Myocyte (in vitro differentiated cells): ENCODE results near the gene ATP11A. TPM values are rescaled to one million over a fixed set of nuclear protein-coding genes. Genes with fewer than 3 reads are reported as not detected.

Source experiments
- DNase-seq: peaks from one replicate; pipeline ENCODE4 v3.0.0-alpha.2; 2012; ENCODE audit warnings: low read depth
- total RNA-seq: library from RNA; depleted of rRNA; stranded (reverse); fragments of >200 nt; gene quantifications from 2 replicates; pipeline ENCODE4 v1.2.3, GENCODE V29; 2014

The ATP11A gene
- total RNA-seq, 1 donor from 2014 or later, result 8.0 TPM

DNA sequence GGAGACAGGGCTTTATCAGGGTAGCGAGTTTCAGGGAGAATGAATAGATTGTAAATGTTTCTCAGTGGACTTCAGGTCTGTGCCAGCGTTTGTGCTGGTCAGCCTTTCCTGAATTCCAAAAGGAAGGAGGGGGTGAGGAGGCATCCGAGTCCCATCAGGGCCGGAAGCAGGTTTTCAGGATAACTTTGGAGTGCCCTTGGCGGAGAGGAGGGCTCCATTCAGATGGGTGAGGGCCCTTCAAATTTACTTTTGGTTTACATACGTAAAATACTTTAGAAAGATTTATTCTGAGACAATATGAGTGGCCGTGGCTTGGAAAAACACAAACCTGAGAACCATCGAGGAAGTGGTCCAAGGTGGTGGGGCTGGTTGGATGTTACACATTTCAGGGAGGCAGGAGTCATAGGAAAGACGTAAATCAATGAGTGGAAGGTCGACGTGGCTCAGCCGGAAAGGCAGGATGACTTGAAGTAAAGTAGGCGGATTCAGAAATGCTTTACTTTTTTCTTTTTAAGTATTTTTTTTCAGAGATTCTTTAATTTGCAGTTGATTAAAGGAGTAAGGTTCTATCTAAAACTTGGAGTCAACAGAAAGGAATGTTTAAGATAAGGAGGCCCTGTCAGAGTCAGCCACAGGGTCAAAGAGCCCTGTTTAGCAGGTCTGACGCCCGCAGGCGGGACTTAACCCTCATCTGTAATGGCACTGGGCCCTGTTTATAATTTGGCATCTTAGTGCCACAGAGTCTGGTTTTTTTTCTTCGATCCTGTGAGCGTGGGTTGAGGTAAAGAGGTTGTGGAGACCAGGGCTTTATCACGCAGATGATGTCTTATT lies 32.8 kb downstream of the ATP11A start:
- no peak for DNase-seq

DNA sequence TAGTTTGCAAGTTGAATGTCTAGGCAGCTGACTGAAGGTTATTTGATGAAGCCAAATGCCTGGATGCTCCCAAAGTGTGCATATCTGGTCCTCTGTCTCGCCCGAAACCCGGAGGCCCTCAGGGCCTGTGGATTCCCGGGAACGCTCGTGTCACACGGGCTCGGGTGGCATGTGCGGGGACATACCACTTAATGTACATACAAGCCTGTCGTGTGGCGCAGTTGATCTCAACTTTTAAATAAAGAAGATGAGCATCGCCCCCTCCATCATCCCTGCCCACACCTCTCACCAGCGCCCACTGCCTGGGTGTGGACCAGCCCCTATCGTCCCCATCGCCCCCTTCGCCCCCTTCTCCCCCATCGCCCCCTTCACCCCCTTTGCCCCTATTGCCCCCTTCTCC lies 33.9 kb downstream of the ATP11A start:
- DNase-seq, result no peak

DNA sequence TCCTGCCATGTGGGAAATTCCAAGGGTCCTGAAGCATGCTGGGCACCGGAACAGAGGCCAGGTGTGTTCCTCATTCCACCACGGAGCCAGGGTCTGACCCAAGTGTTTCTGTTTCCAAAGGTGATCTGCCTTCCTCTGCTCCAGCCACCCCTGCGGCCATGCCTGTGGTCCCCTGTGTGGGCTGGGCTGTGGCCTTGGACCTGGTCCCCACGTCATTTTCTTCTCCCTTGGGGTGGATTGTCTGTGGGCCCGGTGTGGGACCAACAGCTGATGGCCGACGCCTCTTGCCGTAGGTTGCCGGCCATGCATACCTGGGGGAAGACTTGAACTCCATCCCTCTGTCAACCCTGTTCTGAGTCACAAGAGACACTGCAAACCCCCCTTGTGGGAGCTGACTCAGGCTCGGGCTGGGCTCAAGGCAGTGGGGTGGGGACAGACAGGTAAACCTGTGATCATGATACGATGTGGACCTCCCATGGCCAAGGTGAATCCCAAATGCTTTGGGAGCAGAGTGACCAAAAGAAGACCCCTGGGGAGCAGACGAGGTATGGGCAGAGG lies 35.0 kb downstream of the ATP11A start:
- DNase-seq, result no peak

DNA sequence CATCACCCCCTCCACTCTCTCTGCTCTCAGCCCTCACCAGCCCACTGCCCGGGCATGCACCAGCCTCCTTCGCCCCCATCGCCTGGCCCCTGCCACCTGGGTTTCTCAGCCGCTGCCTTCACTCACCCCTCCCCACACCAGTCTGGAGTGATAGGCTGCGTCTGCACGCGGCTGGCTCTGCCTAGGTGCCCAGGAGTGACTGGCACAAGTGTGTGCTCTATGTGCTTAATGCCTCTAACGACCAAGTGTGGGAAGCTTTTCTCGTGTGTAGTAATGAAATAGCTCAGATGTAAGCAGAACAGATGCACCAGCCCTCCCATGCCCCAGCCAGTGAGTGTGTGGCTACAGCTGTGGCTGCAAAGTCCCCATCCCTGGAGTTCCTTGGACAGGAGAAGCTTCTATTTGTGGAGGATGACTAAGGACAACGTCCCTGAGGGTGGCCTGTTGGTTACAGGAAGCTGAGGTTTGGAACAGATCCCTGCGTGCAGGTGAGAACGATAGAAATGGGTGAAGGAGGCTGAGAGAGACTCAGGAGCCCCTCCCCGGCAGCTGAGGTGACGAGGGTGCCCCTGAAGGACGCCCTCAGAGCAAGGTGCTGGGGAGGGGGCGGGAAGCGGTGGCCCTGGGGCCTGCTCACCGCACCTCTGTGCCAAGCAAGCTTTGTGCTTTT lies 35.6 kb downstream of the ATP11A start:
- DNase-seq, result peak; percentile 96

DNA sequence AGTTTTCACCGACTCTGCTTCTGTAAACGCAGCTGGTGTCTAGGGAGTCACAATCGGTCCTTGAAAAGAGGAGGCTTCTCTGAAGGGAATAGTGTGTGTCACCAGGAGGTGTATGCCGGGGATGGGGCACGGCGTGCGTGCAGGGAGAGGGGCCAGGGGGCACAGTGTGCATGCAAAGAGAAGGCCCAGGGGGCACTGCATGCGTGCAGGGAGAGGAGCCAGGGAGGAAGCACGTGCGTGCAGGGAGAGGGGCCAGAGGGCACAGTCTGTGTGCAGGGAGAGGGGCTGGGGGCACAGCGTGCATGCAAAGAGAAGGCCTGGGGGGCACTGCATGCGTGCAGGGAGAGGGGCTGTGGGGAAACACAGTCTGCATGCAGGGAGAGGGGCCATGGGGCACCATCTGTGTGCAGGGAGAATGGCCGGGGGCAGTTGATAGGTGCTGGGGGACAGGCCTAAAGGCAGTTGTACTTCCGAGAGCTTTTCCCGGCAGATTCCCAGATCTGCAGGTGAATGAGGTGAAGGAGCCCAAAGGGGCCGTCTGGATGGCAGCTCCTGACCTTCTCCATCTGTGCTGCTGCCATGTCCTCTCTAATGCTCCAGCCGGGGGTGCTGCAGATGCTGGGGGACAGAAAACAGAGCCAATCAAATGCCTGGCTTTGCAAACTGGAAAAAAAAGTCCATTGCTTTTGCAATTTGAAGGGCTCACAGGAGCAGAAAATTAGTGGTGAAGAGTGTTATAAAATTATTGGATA lies 36.4 kb downstream of the ATP11A start:
- no peak for DNase-seq

DNA sequence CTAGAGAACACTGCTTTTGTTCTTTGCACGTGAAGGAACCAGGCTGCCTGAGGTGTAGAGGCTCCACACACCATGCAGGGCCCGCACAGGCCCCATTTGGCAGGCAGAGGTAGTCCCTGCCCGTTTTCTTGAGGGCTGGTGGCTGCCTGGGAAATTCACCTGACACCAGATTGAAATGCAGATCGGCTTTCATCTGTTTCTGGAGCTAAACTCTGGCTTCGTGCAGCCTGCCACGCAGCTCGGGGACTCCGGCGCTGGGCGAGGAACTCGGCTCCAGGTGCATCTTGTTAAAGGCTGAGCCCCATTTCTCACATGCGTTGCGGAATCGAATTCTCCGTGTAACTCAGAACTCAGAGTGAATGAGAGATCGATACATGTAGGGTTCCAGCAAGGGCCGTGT lies 37.7 kb downstream of the ATP11A start:
- DNase-seq, result no peak

DNA sequence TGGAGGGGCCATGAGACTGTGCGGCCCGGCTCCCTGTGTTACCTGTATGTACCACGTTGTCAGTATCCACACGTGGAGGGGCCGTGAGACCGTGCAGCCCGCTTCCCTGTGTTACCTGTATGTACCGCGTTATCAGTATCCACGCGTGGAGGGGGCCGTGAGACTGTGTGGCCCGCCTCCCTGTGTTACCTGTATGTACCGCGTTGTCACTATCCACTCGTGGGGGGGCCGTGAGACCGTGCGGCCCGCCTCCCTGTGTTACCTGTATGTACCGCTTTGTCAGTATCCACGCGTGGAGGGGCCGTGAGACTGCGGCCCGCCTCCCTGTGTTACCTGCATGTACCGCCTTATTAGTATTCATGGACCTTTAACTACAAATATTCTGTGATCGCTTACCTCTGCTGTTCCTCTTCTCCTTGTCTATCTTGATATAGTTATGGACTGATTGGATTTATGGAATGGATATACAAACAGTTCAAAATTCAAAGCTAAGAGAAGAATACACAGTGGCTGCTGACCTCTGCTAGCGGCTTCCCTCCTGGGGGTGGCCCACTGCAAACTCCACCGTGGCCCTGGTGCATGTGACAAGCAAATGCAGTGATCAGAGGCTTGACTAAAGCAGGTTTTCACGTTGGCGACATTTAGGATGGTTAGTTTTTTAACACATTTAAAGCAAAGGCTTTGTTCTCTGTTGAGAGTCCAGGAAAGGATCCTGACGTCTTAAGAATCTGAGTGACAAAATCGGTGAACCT lies 38.7 kb downstream of the ATP11A start:
- no peak for DNase-seq

DNA sequence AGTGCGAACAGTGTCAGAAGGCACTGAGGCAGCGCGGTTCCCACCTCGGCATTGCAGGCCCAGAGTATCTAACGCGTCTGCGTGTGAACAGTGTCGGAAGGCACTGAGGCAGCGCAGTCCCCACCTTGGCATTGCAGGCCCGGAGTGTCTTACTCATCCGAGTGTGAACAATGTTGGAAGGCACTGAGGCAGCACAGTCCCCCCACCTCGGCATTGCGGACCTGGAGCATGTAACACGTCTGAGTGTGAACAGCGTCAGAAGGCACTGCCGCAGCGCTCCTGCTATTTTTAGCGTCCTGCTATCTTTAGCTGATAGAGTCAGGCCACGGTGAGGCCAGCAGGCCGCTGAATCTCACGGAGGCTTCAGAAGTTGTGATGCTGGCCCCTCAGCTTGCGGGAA lies 39.6 kb downstream of the ATP11A start:
- DNase-seq, result no peak

DNA sequence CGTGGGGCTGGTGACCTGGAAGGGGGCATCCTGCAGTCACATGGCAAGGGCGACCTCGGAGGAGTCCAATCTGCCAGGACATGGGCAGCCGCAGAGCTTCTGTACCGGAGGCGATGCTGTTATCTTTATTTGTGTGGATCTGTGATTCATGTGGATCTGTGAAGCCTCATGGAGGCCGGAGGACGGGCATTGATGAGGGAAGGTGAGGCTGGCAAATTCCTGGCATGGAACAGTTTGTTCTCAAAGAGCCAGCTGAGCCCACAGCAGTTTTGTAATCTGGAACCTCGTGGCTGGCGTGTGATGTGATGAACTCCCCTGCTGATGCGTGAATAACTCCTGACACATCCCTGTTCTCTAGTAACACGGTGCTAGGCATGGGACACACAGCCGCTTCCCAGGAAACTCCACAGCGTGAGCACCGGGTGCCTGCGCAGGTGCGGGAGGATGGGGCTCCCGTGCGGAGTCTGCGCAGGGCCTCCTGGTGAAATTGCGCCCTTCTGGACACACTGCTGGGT lies 40.4 kb downstream of the ATP11A start:
- no peak for DNase-seq

DNA sequence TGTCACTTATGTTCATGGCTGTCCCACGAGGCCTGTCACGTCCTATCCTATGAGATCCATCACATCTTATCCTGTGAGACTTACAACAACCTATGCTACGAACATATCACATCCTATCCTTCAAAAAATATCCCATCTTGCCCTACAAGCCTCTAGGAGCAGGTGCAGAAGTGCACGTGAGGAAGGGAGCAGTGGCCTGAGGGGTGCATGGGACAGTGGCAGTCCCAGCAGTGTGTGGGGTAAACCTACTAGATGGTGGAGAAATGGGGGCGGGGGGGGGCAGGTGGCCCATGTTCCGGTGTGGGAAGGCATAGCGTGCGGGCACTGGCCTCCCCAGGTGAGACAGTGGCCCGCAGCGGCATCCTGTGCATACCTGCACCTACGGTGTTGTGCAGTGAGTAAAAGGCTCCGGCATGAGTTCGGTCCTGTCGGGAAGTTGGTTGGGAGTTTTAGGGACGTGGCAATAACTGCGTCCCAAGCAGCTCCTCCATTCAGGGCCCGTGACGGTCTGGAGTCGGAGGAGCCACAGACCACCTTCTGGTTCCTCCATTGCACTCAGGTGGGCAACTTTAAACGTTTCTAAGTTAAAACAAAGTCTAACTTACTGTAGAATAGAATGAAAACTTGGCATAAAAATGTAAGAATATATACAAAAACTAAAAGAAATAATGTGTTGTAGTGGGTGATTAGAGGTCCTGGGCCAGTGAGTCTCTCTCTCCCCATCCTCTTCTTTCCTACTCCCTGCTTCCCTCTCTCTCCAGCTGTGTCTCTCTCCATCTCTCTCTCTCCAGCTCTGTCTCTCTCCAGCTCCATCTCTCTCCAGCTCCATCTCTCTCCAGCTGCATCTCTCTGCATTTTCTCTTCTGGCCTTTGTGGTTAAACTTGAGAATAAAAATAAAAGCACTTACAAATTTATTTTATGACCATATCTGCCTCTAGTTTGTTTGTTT lies 42.1 kb downstream of the ATP11A start:
- DNase-seq, result no peak

DNA sequence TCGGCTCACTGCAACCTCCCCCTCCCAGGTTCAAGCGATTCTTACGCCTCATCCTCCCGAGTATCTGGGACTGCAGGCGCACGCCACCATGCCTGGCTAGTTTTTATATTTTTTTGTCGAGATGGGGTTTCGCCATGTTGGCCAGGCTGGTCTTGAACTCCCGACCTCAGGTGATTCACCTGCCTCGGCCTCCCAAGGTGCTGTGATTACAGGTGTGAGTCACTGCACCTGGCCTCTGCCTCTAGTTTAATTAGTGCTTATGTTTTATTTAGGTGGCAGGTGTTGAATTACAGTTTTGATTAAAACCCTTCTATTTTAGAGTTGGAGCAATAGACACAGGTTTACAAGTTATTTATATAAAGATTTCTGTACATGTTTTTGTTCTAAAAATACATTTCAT lies 42.8 kb downstream of the ATP11A start:
- DNase-seq, result no peak

DNA sequence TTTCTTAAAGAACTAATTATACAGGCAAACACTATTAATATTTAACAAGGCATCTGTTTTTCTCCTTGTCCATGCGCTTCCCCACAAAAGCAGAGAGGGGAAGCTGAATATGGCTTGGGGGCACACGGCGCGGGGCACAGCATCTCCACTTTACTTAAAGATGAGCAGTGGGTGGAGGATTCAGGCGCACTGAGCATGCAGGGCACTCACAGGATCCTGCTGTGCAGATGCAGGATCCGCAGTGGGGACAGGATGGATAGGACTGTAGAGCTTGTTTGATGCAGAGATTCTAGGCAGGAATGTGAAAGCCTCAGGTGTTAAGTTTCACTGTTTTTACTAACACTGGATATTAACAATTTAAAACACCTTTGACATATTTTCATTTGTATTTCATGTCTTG lies 43.3 kb downstream of the ATP11A start:
- no peak for DNase-seq

DNA sequence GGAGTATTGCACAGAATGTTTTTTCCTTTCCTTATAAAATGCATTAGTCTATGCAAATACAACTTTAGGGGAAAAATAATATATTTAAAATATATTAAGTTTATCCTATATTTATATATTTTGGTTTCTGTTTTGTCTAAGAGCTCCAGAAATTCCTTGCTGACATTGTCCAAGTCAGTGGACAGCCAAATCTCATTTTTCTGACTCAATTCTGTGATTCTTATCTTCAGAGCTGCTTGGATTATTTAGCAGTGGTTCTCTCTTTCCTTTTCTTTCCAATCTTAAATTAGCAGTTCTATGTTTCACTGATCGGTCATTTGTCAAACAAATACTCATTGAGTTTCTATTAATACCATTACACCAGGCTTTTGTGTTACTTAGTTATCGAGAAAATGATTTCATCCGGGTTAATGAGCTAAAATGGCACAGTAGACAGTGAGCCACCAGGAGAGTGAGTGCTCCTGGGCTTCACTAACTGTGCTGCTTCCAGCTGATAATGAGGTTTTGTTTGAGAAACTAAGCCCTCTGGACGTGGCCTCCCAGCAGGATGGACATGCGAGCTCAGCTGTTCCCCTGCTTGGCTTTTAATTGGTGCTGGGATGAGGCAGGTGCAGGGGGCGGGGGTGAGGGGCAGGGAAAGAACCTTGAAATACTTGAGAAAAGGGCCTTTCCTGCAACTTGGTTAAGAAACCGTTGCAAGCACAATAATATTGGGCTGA lies 44.0 kb downstream of the ATP11A start:
- DNase-seq, result peak; percentile 63

DNA sequence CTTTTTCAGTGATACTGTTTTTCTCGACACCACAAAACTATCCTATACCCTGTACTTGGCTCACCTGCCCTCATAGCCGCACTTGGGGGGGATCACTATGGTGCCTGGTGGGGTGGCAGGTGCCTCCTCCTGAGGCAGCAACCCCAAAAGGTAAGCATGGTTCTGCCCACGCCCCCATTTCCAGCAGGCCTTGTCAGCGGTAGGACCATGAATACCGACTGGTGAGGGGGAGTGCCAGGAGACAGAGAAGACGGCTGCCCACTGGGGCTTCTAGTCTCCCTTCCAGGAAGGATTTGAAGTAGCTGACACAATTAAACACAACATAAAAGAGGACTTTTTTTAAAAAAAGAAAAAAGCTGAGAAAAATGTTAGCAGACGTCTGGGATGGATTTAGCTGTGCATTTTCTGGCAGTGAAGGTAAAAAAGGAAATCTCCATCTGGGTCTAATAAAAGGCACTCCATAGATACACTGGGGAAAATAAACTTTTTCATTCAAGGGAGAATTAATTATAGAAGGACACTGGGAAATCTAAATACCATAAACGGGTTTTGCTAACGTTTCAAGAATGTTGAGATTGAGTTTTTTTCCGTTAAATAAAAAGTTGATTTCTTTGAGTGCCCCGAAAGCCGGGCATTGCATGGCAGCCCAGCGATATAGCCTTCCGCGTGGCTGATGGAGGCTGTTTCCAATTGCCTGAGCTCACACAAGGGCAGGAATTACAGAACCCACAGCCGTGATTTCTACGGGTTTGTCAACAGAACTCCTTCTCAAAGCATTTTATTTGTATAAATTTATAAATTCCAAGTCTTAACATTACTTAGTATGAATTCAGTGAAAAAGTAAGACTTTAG lies 45.1 kb downstream of the ATP11A start:
- DNase-seq, result no peak

DNA sequence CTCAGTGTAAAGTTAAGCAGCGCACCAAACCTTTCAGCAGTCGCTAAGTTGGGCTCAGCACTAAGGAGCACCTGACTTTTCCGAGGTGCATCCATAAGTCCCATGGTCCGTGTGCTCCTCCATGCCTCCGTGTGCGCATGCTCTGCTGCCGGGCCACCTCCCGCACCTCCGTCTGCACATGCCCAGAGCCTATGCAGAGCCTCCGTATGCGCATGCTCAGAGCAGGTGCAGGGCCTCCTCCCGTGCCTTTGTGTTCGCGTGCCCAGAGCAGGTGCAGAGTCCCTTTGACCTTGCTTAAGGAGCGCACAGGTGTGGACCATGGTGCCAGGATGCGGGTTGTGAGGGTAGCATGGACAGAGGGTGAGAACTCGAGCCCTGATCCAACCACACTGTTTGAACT lies 46.0 kb downstream of the ATP11A start:
- no peak for DNase-seq

DNA sequence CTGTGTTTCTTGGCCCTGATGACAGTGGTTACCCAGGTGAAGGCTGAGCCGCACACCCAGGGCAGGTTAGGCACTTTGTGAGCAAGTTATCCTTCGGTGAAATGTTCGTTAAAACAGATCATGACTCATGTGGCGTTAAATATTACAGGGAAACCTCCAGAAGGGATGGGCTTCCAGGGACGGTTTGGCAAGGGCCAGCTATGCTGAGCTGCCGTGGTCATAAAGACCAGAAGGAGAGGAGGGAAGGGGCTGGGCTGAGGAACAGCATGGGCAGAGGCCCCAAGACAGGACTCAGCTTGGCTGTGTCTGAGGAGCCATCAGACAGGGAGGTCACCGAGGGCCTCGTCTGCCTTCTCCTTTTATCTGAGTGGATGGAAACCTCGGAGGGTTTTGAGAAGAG lies 47.5 kb downstream of the ATP11A start:
- no peak for DNase-seq

DNA sequence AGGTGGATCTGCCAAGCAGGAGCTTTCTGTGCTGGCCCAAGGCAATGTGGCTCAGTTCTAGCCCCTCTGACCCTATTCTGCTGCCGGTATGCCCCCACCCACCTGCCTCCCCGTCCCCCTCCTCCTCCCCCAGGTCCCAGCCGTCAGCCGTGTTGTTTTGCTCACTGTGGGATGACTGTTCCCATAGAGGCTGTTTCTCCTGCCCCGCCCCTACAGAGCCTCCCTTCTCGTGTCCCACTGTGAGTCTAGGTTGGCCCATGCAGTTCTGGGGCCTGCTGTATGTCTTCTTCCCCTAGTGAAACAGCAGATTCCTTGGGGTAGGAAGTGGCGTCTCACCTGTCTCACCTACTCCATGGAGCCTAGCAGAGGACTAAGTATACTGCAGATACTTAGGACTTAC lies 48.8 kb downstream of the ATP11A start:
- DNase-seq, result no peak

DNA sequence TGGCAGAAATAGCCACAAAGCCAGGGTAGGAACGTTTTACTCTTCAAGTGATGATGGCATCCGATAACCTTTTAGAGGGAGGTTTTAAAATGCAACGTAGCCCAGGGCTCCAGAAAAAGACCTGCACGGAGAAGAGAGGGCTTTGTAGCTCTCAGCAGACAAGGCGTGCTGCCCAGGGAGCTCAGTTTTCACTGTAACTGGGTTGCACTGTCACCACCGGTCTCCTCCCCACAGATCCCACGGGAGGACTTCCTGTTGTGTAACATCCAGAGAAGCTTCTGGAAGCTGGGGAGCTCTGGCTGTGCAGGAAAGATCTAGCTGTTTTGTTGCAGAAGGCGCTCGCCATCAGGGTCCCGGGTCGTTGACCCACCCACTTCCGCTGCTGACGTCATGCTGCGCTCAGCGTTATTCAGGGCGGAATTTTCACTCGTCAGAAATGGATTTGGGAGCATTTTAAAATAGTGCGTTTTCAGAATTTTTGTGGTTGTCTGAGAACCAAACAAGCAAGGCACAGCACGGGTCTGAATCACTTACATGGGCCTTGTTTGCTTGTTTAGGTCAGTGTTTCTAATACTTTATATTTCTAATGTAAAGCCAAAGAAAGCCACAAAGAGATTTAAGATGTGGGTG lies 50.8 kb downstream of the ATP11A start:
- DNase-seq, result peak; percentile 70
